ENCODE results near the gene PFDN6.

- TF ChIP-seq CTCF (IDR thresholded peaks at IDR 0.05 in 2 of 3, conservative IDR thresholded peaks at IDR 0.05 in 1 of 3; ENCODE audit: control insufficient read depth in 2 of 3, extremely low read depth in 1 of 3, insufficient read depth in 1 of 3, low read depth in 3 of 3, low read length in 3 of 3) (no peak), EZH2 (IDR thresholded peaks at IDR 0.05; ENCODE audit: borderline replicate concordance, control insufficient read depth, low read depth, low read length) (no peak), POLR2A (IDR thresholded peaks at IDR 0.05; ENCODE audit: low read depth, low read length) (no peak), EP300 (IDR thresholded peaks at IDR 0.05; ENCODE audit: borderline replicate concordance in 1 of 2, control insufficient read depth in 1 of 2, low read depth in 2 of 2, low read length in 2 of 2) (no peak), NFIC (IDR thresholded peaks at IDR 0.05; ENCODE audit: low read depth, low read length) (no peak), ETV6 (conservative IDR thresholded peaks at IDR 0.05 in 1 of 2, IDR thresholded peaks at IDR 0.05 in 1 of 2; ENCODE audit: borderline replicate concordance in 1 of 2, low read depth in 1 of 2) (no peak), ATF7 (IDR thresholded peaks at IDR 0.05; ENCODE audit: low read depth) (no peak)
- TF ChIP-seq, protein P1, sequence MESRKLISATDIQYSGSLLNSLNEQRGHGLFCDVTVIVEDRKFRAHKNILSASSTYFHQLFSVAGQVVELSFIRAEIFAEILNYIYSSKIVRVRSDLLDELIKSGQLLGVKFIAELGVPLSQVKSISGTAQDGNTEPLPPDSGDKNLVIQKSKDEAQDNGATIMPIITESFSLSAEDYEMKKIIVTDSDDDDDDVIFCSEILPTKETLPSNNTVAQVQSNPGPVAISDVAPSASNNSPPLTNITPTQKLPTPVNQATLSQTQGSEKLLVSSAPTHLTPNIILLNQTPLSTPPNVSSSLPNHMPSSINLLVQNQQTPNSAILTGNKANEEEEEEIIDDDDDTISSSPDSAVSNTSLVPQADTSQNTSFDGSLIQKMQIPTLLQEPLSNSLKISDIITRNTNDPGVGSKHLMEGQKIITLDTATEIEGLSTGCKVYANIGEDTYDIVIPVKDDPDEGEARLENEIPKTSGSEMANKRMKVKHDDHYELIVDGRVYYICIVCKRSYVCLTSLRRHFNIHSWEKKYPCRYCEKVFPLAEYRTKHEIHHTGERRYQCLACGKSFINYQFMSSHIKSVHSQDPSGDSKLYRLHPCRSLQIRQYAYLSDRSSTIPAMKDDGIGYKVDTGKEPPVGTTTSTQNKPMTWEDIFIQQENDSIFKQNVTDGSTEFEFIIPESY (IDR thresholded peaks at IDR 0.05) = no peak
These were observed 12.9 kb upstream of the PFDN6 start for GRCh38 chr6:33276581-33276863.
